MCF 10A (cell line): ENCODE measurements around the gene SGCG. TPM values are rescaled to one million over a fixed set of nuclear protein-coding genes. Genes with fewer than 3 reads are reported as not detected.

Experiments
- BruUV-seq: library from RNA; stranded (reverse); fragments of 400-500 nt; replicated peaks from 2 replicates; lab custom pipeline; 2021; lab: Mats Ljungman, UMichigan
- CTCF ChIA-PET: fragments of 300-600 bp; sonication (Branson Sonifier 250); formaldehyde crosslinking; extraction: SDS; loops from one replicate; lab custom pipeline; 2021; ENCODE audit warnings: antibody characterized with exemption, inconsistent platforms; lab: Yijun Ruan, JAX
- POLR2A ChIA-PET: fragments of 300-600, 350-650 bp; sonication (Branson Sonifier 250); formaldehyde crosslinking; extraction: SDS; loops from one replicate; lab custom pipeline; 2020; ENCODE audit warnings: antibody characterized with exemption, inconsistent platforms; lab: Yijun Ruan, JAX
- DNase-seq: peaks from one replicate; pipeline ENCODE4 v3.0.0-alpha.2; 2018; ENCODE audit not compliant: unreplicated experiment
- H3K27ac Mint-ChIP-seq: one replicate; pipeline ENCODE4 v1.8.0; 2022; ENCODE audit warnings: mild to moderate bottlenecking, low read depth, mixed read lengths; ENCODE audit not compliant: unreplicated experiment
- H3K27me3 Mint-ChIP-seq: one replicate; pipeline ENCODE4 v1.8.0; 2022; ENCODE audit warnings: mixed read lengths; ENCODE audit not compliant: insufficient read depth, unreplicated experiment
- H3K36me3 Mint-ChIP-seq: one replicate; pipeline ENCODE4 v1.8.0; 2022; ENCODE audit warnings: mild to moderate bottlenecking, moderate library complexity, mixed read lengths; ENCODE audit not compliant: insufficient read depth, unreplicated experiment
- H3K4me1 Mint-ChIP-seq: one replicate; pipeline ENCODE4 v1.8.0; 2022; ENCODE audit warnings: mixed read lengths; ENCODE audit not compliant: insufficient read depth, unreplicated experiment
- H3K4me3 Mint-ChIP-seq: one replicate; pipeline ENCODE4 v1.8.0; 2022; ENCODE audit warnings: mild to moderate bottlenecking, moderate library complexity, mixed read lengths; ENCODE audit not compliant: unreplicated experiment
- H3K9me3 Mint-ChIP-seq: one replicate; pipeline ENCODE4 v1.8.0; 2022; ENCODE audit warnings: mixed read lengths; ENCODE audit not compliant: unreplicated experiment
- CTCF ChIP-seq: fragments of 200-600 bp; IDR thresholded peaks from one replicate; pipeline ENCODE4 v1.8.0; 2022; ENCODE audit warnings: antibody characterized with exemption, mild to moderate bottlenecking; ENCODE audit not compliant: unreplicated experiment
- intact Hi-C: fragments of 100-400 bp; cut with micrococcal nuclease; formaldehyde crosslinking; loops from 2 replicates; pipeline ENCODE4 v1.14.1; 2022
- total RNA-seq: library from RNA; stranded (reverse); gene quantifications from 2 replicates; pipeline ENCODE4 v1.2.3, GENCODE V29; 2022

The SGCG gene
- total RNA-seq, 1 experiment from 2014 or later: not detected

GRCh38 chr13:23183292-23183691 lies 2.5 kb downstream of the SGCG start:
- POLR2A ChIA-PET: no interaction called here
- Mint-ChIP-seq H3K27ac (no peak overlapping the region), H3K4me3 (no peak overlapping the region), H3K9me3 (no peaks in the 10 kb centered on the region), H3K36me3 (no peaks in the 10 kb centered on the region), H3K4me1 (no peaks in the 10 kb centered on the region), H3K27me3 (no peaks in the 10 kb centered on the region)
- TF ChIP-seq CTCF: no peak
- no peak for DNase-seq
- no TSS peak for BruUV-seq
- CTCF ChIA-PET: interaction anchor here (1.3 kb wide), 1 partner anchor 26 kb away, joined by 5 read pairs; no protein-coding TSS in a partner anchor
- intact Hi-C loops: no loop called here

- H3K9me3 Mint-ChIP-seq: no peaks in the 10 kb centered on the region
- no peaks in the 10 kb centered on the region for H3K36me3 Mint-ChIP-seq
- no peak overlapping the region for H3K27ac Mint-ChIP-seq
- CTCF ChIA-PET: interaction anchor here (0.7 to 0.9 kb wide), 2 partner anchors 11 to 1436 kb away, joined by 3 to 4 read pairs; no protein-coding TSS in a partner anchor
- POLR2A ChIA-PET: no interaction called here
- H3K4me3 Mint-ChIP-seq: no peak overlapping the region
- no peak for TF ChIP-seq CTCF
- no TSS peak for BruUV-seq
- no peaks in the 10 kb centered on the region for H3K27me3 Mint-ChIP-seq
- no peaks in the 10 kb centered on the region for H3K4me1 Mint-ChIP-seq
- intact Hi-C loops: no loop called here
- no peak for DNase-seq
Measured at GRCh38 chr13:23185542-23185941, 4.8 kb downstream of the SGCG start.

GRCh38 chr13:23201870-23202269 lies 21.1 kb downstream of the SGCG start:
- peaks cover 12% of the 10 kb centered on the region for H3K4me1 Mint-ChIP-seq
- no peak for DNase-seq
- H3K36me3 Mint-ChIP-seq: no peaks in the 10 kb centered on the region
- ChIA-PET POLR2A (no interaction called here), CTCF (interaction anchor here (0.7 kb wide), 1 partner anchor 167 kb away, joined by 3 read pairs; no protein-coding TSS in a partner anchor)
- BruUV-seq: no TSS peak
- no peaks in the 10 kb centered on the region for H3K9me3 Mint-ChIP-seq
- intact Hi-C loops: no loop called here
- H3K27ac Mint-ChIP-seq: no peak overlapping the region
- no peak overlapping the region for H3K4me3 Mint-ChIP-seq
- no peaks in the 10 kb centered on the region for H3K27me3 Mint-ChIP-seq
- no peak for TF ChIP-seq CTCF

- TF ChIP-seq CTCF: no peak
- ChIA-PET CTCF (interaction anchor here (0.7 kb wide), 1 partner anchor 167 kb away, joined by 3 read pairs; no protein-coding TSS in a partner anchor), POLR2A (no interaction called here)
- no TSS peak for BruUV-seq
- intact Hi-C loops: no loop called here
- H3K27ac Mint-ChIP-seq: no peak overlapping the region
- no peak for DNase-seq
- H3K27me3 Mint-ChIP-seq: no peaks in the 10 kb centered on the region
- no peaks in the 10 kb centered on the region for H3K9me3 Mint-ChIP-seq
- peaks cover 12% of the 10 kb centered on the region for H3K4me1 Mint-ChIP-seq
- no peaks in the 10 kb centered on the region for H3K36me3 Mint-ChIP-seq
- H3K4me3 Mint-ChIP-seq: no peak overlapping the region
Measured at GRCh38 chr13:23202383-23202782, 21.6 kb downstream of the SGCG start.
